ENCODE results near the gene ATP13A3. TPM values are rescaled to one million over a fixed set of nuclear protein-coding genes. Genes with fewer than 3 reads are reported as not detected.

ATP13A3 gene
- total and polyA plus RNA-seq, 2 of the 4 experiments (the other 2 are of a cell fraction), result 48.1 to 154 TPM

GRCh38 chr3:194485468-194485880 lies 1.3 kb downstream of the ATP13A3 start:
- Histone ChIP-seq H2AFZ (replicated peaks; ENCODE audit: low read length, poor library complexity) (peak overlapping the region; percentile 50), H2BK5ac (ENCODE audit: low read depth, low read length, poor library complexity, severe bottlenecking) (peak overlapping the region; percentile 82), H3K36me3 (ENCODE audit: control insufficient read depth, insufficient read depth, low read length) (peaks cover 2% of the 10 kb centered on the region), H2AK5ac (ENCODE audit: low read depth, low read length) (peak overlapping the region; percentile 95), H3K9me3 (ENCODE audit: control insufficient read depth, insufficient read depth, low read length) (no peaks in the 10 kb centered on the region), H3K4me2 (ENCODE audit: low read depth, low read length) (peak overlapping the region; percentile 71), H4K20me1 (ENCODE audit: insufficient read depth, low read length) (peaks cover 30% of the 10 kb centered on the region), H2BK15ac (ENCODE audit: low read depth, low read length) (peak overlapping the region; percentile 60; the same call in 1 of the 3 replicates), H3K27ac (ENCODE audit: insufficient read depth, low read length) (peak overlapping the region; percentile 93), H3K4me3 (ENCODE audit: insufficient read depth, low read depth, low read length) (peak overlapping the region; percentile 82), H3K56ac (ENCODE audit: extremely low read depth, insufficient read depth, low read length) (peak overlapping the region; percentile 78), H3K4me1 (ENCODE audit: control insufficient read depth, insufficient read depth, low read length) (peaks cover 25% of the 10 kb centered on the region), H2AK9ac (replicated peaks; ENCODE audit: low read depth, low read length, poor library complexity) (peak overlapping the region; percentile 99), H3K79me1 (ENCODE audit: low read depth in 1 of 2, low read length in 2 of 2) (peaks cover 3 to 23% of the 10 kb centered on the region in 2 experiments; a peak in 3 of 4 replicates), H3K23ac (ENCODE audit: low read depth, low read length) (peak overlapping the region; percentile 77), H3K18ac (ENCODE audit: low read depth, low read length) (peak overlapping the region; percentile 83), H3K14ac (replicated peaks; ENCODE audit: low read depth, low read length) (peak overlapping the region; percentile 99), H4K91ac (ENCODE audit: insufficient read depth, low read depth, low read length) (peak overlapping the region; percentile 71), H4K5ac (ENCODE audit: low read depth, low read length) (peak overlapping the region; percentile 39), H4K8ac (ENCODE audit: low read depth in 2 of 2, low read length in 2 of 2) (peak overlapping the region; percentile 81 to 82; a peak in 3 of 4 replicates), H2BK20ac (ENCODE audit: low read depth, low read length) (0 out of 2 replicates have a peak overlapping the region, but pooled peaks have one; percentile 41), H3K4ac (ENCODE audit: low read depth, low read length) (peak overlapping the region; percentile 89), H3K27me3 (ENCODE audit: control insufficient read depth, insufficient read depth, low read length) (no peaks in the 10 kb centered on the region), H3K9me1 (ENCODE audit: insufficient read depth, low read length) (peaks cover 23% of the 10 kb centered on the region), H3K9ac (ENCODE audit: low read depth, low read length) (peak overlapping the region; percentile 93), H2BK120ac (ENCODE audit: low read depth, low read length) (peak overlapping the region; percentile 86)
- WGBS, 2 experiments (ENCODE audit: extremely low coverage in 2 of 2, insufficient read length in 1 of 2), result no CpG with 5 or more reads among the region's 6 CpGs
- BruUV-seq (replicated peaks), result no TSS peak
- intact Hi-C loops (cut with micrococcal nuclease) (loop anchor here (2.0 to 5.0 kb wide), 2 partner anchors 42 to 87 kb away; no protein-coding TSS in a partner anchor), dilution Hi-C loops (cut with HindIII; ENCODE audit: low sequenced_read_pairs, unreplicated experiment) (no loop called here), in situ Hi-C loops (cut with MboI; ENCODE audit: low sequenced_read_pairs) (no loop called here)
- POLR2A ChIA-PET (ENCODE audit: unreplicated experiment), result interaction anchor here (0.6 kb wide), 1 partner anchor 40 kb away, joined by 3 read pairs; no protein-coding TSS in a partner anchor
- DNase-seq (peak; percentile 41), ATAC-seq (ENCODE audit: low read depth) (no peak)
- TF ChIP-seq USF2 (IDR thresholded peaks at IDR 0.05; ENCODE audit: low read depth, low read length), result no peak
- peak; percentile 45; the same call in 1 of the 2 replicates for TF ChIP-seq CEBPB (IDR thresholded peaks at IDR 0.05; ENCODE audit: low read depth, low read length)
- CTCF ChIA-PET, result interaction anchor here (1.1 to 3.5 kb wide), 2 partner anchors 25 to 109 kb away, joined by 3 to 9 read pairs; no protein-coding TSS in a partner anchor

Data from IMR-90 (cell line).